Activated CD8-positive, alpha-beta T cell treated with anti-CD3 and anti-CD28 coated beads for 36 hours (primary cell): ENCODE results near the gene CMTM1. TPM values are rescaled to one million over a fixed set of nuclear protein-coding genes. Genes with fewer than 3 reads are reported as not detected.

Source experiments
- ATAC-seq: fragments of 200-7000 bp; cut with Tn5 transposase; one replicate; pipeline ENCODE4 v1.10.0; 2021; ENCODE audit warnings: mild to moderate bottlenecking, moderate library complexity
- CTCF ChIA-PET: fragments of 350-600 bp; sonication (Branson Sonifier 250); formaldehyde crosslinking; loops from one replicate; lab custom pipeline; 2021; ENCODE audit warnings: antibody characterized with exemption; lab: Charles Lee
- POLR2A ChIA-PET: fragments of 350-600 bp; sonication (Branson Sonifier 250); formaldehyde crosslinking; loops from one replicate; lab custom pipeline; 2021; ENCODE audit warnings: antibody characterized with exemption; lab: Charles Lee
- DNase-seq: peaks from one replicate; pipeline ENCODE4 v3.0.0-alpha.2; 2020
- H3K27ac Mint-ChIP-seq: one replicate; pipeline ENCODE4 v1.8.0; 2021; ENCODE audit warnings: mild to moderate bottlenecking, mixed read lengths
- H3K27me3 Mint-ChIP-seq: one replicate; pipeline ENCODE4 v1.8.0; 2021; ENCODE audit warnings: mixed read lengths
- H3K36me3 Mint-ChIP-seq: one replicate; pipeline ENCODE4 v1.8.0; 2021; ENCODE audit warnings: low read depth, mixed read lengths
- H3K4me1 Mint-ChIP-seq: one replicate; pipeline ENCODE4 v1.8.0; 2021; ENCODE audit warnings: low read depth, mixed read lengths
- H3K4me3 Mint-ChIP-seq: one replicate; pipeline ENCODE4 v1.8.0; 2021; ENCODE audit warnings: mild to moderate bottlenecking, moderate library complexity, mixed read lengths
- H3K9me3 Mint-ChIP-seq: one replicate; pipeline ENCODE4 v1.8.0; 2021; ENCODE audit warnings: mixed read lengths
- intact Hi-C: fragments of 100-400 bp; cut with micrococcal nuclease; formaldehyde crosslinking; loops from one replicate; pipeline ENCODE4 v1.10.0; 2022
- total RNA-seq, 2 experiments: library from RNA; stranded (reverse); gene quantifications; one replicate each; pipeline ENCODE4 v1.2.3, GENCODE V29; 2021
- TF ChIP-seq, protein P1 (sequence below): fragments of 200-600 bp; IDR thresholded peaks from one replicate; pipeline ENCODE4 v1.8.0; 2022; ENCODE audit warnings: antibody characterized with exemption, mild to moderate bottlenecking

Gene CMTM1
- total RNA-seq, 2 experiments from 2014 or later, result 5.4 to 6.2 TPM

- peaks cover 9% of the 10 kb centered on the region for H3K36me3 Mint-ChIP-seq
- peaks cover under 1% of the 10 kb centered on the region for H3K27me3 Mint-ChIP-seq
- H3K9me3 Mint-ChIP-seq, result no peaks in the 10 kb centered on the region
- ATAC-seq, result no peak
- ChIA-PET CTCF (interaction anchor here (1.1 to 5.7 kb wide), 4 partner anchors 9 to 166 kb away, joined by 3 to 29 read pairs (median 10); no protein-coding TSS in a partner anchor), POLR2A (interaction anchor here (1.2 to 3.9 kb wide), 3 partner anchors 9 to 20 kb away, joined by 3 to 19 read pairs (median 4); partner anchors contain the start of genes CKLF and CMTM2)
- no peak overlapping the region for H3K4me3 Mint-ChIP-seq
- peaks cover 12% of the 10 kb centered on the region for H3K4me1 Mint-ChIP-seq
- TF ChIP-seq, protein P1, sequence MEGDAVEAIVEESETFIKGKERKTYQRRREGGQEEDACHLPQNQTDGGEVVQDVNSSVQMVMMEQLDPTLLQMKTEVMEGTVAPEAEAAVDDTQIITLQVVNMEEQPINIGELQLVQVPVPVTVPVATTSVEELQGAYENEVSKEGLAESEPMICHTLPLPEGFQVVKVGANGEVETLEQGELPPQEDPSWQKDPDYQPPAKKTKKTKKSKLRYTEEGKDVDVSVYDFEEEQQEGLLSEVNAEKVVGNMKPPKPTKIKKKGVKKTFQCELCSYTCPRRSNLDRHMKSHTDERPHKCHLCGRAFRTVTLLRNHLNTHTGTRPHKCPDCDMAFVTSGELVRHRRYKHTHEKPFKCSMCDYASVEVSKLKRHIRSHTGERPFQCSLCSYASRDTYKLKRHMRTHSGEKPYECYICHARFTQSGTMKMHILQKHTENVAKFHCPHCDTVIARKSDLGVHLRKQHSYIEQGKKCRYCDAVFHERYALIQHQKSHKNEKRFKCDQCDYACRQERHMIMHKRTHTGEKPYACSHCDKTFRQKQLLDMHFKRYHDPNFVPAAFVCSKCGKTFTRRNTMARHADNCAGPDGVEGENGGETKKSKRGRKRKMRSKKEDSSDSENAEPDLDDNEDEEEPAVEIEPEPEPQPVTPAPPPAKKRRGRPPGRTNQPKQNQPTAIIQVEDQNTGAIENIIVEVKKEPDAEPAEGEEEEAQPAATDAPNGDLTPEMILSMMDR, result no peak
- intact Hi-C loops, result no loop called here
- no peak overlapping the region for H3K27ac Mint-ChIP-seq
- no peak for DNase-seq
Measured at GRCh38 chr16:66572356-66572755, 6.1 kb downstream of the CMTM1 start.

GRCh38 chr16:66574081-66574480 lies 7.8 kb downstream of the CMTM1 start:
- Mint-ChIP-seq H3K27me3 (peaks cover 14% of the 10 kb centered on the region), H3K4me3 (no peak overlapping the region), H3K4me1 (peaks cover 10% of the 10 kb centered on the region), H3K36me3 (peaks cover 2% of the 10 kb centered on the region), H3K27ac (no peak overlapping the region), H3K9me3 (no peaks in the 10 kb centered on the region)
- intact Hi-C loops, result no loop called here
- TF ChIP-seq, protein P1, result no peak
- ATAC-seq (no peak), DNase-seq (no peak)
- CTCF ChIA-PET, result interaction anchor here (0.9 to 5.7 kb wide), 5 partner anchors 11 to 257 kb away, joined by 3 to 29 read pairs (median 4); partner anchors contain the start of gene NAE1
- POLR2A ChIA-PET, result no interaction called here

DNA sequence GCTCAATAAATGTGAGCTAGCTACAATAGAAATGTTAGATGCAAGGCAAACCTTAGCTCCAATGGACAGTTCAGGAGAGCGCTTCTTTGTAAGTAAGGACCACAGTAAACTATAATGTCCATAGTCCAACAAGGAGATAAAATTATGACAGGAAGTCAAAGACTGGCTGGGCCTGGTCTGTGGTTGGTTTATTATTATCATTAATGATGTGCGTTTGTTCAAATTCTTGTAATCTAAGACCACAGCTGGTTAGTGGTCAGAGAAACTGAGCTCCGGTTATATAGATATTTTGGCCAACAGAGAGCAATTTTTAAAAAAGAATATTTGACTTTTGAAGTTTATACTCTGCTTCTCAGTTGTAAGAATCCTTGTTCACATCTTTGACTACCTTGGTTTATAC lies 8.3 kb downstream of the CMTM1 start:
- H3K27ac Mint-ChIP-seq, result no peak overlapping the region
- peaks cover 9% of the 10 kb centered on the region for H3K4me1 Mint-ChIP-seq
- TF ChIP-seq, protein P1, result no peak
- DNase-seq (no peak), ATAC-seq (no peak)
- H3K4me3 Mint-ChIP-seq, result no peak overlapping the region
- no peaks in the 10 kb centered on the region for H3K9me3 Mint-ChIP-seq
- peaks cover 17% of the 10 kb centered on the region for H3K27me3 Mint-ChIP-seq
- CTCF ChIA-PET, result interaction anchor here (0.9 to 5.7 kb wide), 5 partner anchors 12 to 256 kb away, joined by 3 to 29 read pairs (median 4); partner anchors contain the start of gene NAE1
- peaks cover 3% of the 10 kb centered on the region for H3K36me3 Mint-ChIP-seq
- intact Hi-C loops, result no loop called here
- POLR2A ChIA-PET, result interaction anchor here (1.4 kb wide), 1 partner anchor 10 kb away, joined by 3 read pairs; no protein-coding TSS in a partner anchor

- ChIA-PET CTCF (interaction anchor here (1.1 to 5.7 kb wide), 3 partner anchors 12 to 21 kb away, joined by 3 to 29 read pairs (median 13); no protein-coding TSS in a partner anchor), POLR2A (interaction anchor here (0.8 to 1.4 kb wide), 3 partner anchors 11 to 30 kb away, joined by 3 read pairs; partner anchors contain the start of gene CMTM3)
- intact Hi-C loops, result no loop called here
- no peak overlapping the region for H3K27ac Mint-ChIP-seq
- peaks cover 22% of the 10 kb centered on the region for H3K27me3 Mint-ChIP-seq
- ATAC-seq (no peak), DNase-seq (no peak)
- TF ChIP-seq, protein P1, result no peak
- H3K4me3 Mint-ChIP-seq, result no peak overlapping the region
- H3K9me3 Mint-ChIP-seq, result no peaks in the 10 kb centered on the region
- peaks cover 4% of the 10 kb centered on the region for H3K36me3 Mint-ChIP-seq
- peaks cover 14% of the 10 kb centered on the region for H3K4me1 Mint-ChIP-seq
Measured at GRCh38 chr16:66575060-66575459, 8.8 kb downstream of the CMTM1 start.

DNA sequence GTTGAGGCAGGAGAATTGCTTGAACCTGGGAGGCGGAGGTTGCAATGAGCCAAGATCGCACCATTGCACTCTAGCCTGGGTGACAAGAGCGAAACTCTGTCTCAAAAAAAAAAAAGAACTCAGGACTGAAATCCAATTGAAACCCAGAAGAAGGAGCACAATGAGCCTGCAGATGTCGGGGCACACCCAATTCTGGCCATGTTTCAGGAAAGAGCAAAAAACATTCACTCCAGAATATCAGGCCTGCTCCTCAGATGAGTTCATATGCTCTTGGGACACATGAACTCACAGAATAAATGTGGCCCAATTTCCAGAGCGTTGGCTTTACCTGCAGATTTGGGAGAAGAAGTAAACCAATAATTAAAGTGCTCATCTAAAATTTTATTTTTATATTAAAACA lies 10.1 kb downstream of the CMTM1 start:
- Mint-ChIP-seq H3K4me1 (peaks cover 18% of the 10 kb centered on the region), H3K4me3 (no peak overlapping the region), H3K36me3 (peaks cover 4% of the 10 kb centered on the region), H3K27me3 (peaks cover 32% of the 10 kb centered on the region), H3K27ac (no peak overlapping the region), H3K9me3 (no peaks in the 10 kb centered on the region)
- CTCF ChIA-PET, result interaction anchor here (1.5 kb wide), 1 partner anchor 32 kb away, joined by 3 read pairs; no protein-coding TSS in a partner anchor
- TF ChIP-seq, protein P1, result no peak
- DNase-seq (no peak), ATAC-seq (no peak)
- POLR2A ChIA-PET, result interaction anchor here (1.3 kb wide), 1 partner anchor 23 kb away, joined by 3 read pairs; no protein-coding TSS in a partner anchor
- intact Hi-C loops, result no loop called here
